Activated CD4-positive, alpha-beta T cell treated with anti-CD3 and anti-CD28 coated beads for 4 hours (primary cell): ENCODE data around the gene TFCP2.
"Not testable (repeated sequence)": the region's sequence is repeated elsewhere in the genome, so short reads cannot be mapped to it uniquely, and the experiment has no call there.

ENCODE experiments used
- DNase-seq, 2 donors: peaks; one replicate each; pipeline ENCODE4 v3.0.0-alpha.2; 2020

Gene TFCP2, protein sequence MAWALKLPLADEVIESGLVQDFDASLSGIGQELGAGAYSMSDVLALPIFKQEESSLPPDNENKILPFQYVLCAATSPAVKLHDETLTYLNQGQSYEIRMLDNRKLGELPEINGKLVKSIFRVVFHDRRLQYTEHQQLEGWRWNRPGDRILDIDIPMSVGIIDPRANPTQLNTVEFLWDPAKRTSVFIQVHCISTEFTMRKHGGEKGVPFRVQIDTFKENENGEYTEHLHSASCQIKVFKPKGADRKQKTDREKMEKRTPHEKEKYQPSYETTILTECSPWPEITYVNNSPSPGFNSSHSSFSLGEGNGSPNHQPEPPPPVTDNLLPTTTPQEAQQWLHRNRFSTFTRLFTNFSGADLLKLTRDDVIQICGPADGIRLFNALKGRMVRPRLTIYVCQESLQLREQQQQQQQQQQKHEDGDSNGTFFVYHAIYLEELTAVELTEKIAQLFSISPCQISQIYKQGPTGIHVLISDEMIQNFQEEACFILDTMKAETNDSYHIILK

DNA sequence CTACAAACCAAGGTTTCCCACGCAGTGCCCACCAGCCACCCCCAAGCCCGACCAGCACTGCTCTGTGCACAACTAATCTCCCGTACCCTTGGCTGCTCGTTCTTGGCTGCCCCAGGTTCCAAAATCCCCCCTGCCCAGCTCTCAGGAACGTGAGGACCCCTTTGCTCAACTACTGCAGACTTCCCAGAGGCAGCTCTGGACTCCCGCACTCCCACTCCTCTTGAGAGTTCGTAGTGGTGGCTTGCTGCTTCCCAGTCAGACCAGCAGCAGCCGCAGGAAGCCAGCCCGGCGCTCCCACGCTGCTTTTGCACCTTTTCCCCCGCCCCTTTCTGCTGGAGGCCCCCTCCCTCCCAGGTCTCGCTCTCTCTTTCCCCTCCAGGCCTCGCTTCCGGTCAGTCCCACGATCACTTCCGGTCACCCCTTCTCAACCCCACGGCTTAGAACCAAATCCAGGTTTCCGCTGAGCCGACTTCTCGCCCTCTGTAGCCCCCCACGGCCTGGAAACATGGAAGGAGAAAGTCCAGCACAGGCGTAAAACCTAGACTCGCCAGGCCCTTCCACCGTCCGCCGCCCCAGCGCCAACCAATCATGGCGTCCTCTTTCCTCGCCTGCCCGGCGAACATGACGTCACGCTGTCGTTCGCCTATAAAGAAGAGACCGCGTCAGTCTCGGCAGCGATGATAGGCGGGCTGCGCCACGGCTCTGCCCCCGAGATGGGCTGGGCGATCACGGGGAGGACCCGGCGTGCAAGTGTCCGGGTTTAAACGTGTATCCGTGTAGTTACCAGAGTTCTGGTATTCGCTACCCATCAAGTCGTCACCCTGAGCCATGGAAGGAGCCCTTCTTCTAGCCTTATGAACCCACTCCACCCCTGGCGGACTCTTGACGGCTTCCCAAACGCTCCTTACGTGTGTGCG lies at the start of gene TFCP2:
Gene TFCP2 (minus strand): TSS at position 621 of the 917 bp plus-strand sequence. CDS start 713 bp downstream, outside the sequence.
- peak; percentile 92 to 93 for DNase-seq

GRCh38 chr12:51222461-51222860 lies 49.5 kb upstream of the TFCP2 start:
- no peak for DNase-seq

GRCh38 chr12:51219857-51220256 lies 46.9 kb upstream of the TFCP2 start:
- DNase-seq: not testable (repeated sequence)

DNA sequence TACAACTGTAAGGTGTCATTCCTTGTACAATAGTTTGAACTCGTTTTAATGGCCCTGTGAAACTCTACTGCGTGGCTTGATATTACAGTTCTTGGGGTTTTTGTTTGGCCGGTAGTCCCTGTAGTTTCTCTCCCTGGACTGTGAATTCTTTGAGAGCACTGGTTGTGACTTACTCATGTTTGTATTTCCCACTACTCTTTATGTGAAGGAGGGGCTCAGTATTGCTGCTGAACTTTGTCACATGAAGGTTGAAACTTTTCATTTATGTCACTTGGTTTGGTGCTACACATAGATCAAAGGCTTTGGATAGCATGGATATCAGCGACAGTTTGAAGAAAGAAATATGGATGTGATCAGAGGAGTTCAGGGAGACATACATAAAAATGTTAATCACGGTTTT lies 46.4 kb upstream of the TFCP2 start:
- no peak for DNase-seq

GRCh38 chr12:51218607-51219161 lies 45.7 kb upstream of the TFCP2 start:
- DNase-seq: no peak

DNA sequence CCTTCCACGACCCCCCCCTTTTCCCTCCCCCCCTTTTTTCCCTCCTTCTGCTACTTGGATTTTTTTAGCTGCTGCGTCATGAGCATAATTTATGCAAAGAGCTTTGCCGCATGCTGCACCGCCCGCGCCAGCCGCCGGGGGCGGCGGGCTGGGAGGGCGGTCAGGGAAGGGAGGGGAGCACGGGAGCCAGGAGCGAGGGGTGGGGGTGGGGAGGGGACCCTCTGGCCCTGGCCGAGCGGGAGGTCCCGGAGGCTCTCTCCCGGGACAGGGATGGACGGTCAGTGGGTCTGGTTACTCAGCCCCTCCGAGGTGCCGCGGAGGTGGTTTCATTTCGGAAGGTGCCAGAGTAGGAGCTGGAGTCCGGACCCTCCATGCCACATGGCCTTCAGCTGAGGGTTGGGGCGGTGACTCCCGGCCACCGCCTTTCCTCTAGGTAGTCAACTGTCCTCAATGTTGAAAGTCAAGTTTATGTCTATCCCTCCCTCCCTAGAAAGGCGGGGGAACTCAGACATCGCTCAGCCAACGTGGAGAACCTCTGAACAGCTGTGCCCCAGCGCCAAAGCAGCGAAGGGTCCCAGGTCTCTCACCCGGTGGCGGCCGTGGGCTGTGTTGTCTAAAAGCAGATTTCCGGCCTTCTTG lies 45.2 kb upstream of the TFCP2 start, which contains the start of gene POU6F1:
Gene POU6F1 (minus strand): TSS at position 95 of the 639 bp plus-strand sequence. CDS start 11,226 bp downstream, outside the sequence.
- peak; percentile 68 to 74 for DNase-seq

DNA sequence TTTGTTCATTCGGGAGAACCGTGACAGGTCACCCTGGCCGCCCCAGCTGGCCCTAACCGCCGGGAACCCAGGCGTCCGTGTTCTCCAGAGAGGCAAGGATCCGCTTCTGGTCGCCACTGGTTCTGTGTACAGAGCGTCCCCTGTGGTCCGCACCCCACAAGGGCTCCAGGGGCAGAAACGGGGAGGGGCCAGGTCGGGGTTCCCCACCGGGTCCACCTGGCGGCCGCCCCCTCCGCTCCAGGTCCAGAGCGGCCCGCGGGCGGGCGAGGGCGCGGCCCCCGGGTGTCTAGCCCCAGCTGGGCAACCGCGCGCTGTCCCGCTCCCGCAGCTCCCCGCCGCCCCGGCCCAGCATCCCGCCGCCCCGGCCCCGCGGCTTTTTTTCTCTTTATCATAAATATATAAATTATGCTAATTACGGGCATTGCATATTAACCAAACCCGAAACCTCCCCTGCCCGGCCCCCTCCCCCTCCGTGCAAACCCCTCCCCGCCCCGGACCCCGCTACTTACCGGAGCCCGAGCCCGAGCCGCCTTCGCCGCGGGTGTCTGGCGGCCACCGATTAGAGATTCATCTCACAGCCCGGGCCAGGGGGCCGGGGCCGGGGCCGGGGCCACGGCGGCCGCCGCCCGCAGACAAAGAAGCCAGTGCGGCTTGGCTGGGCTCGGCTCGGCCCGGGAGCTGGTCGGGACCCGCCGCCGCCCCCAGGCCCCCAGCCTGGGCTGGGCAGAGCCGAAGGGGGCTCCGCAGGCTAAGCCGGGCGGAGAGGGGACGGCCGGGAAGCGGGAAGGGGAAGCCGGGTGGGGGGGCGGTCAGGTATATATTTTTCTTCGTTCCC lies 44.4 kb upstream of the TFCP2 start:
- DNase-seq: peak; percentile 31 to 55

DNA sequence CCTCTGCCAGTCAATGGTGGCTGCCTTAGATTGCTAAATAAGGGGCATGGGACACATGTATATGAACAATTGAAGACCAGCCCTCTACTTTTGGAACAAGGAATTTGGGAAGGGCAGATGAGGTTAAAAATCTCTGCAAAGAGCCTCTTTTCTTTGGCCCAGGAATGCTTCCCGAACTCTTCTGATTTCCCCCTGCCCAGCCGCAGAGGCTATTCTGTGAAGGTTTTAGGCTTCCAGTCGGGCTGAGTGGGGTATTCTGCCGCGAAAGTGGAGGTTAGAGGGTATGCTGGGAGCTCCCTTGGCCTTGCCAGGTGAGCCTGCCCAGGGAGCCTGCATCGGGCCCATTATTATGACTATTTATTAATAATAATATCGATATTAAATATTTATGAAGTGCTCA lies 43.7 kb upstream of the TFCP2 start:
- DNase-seq: no peak

GRCh38 chr12:51214895-51215294 lies 42.0 kb upstream of the TFCP2 start:
- no peak for DNase-seq

DNA sequence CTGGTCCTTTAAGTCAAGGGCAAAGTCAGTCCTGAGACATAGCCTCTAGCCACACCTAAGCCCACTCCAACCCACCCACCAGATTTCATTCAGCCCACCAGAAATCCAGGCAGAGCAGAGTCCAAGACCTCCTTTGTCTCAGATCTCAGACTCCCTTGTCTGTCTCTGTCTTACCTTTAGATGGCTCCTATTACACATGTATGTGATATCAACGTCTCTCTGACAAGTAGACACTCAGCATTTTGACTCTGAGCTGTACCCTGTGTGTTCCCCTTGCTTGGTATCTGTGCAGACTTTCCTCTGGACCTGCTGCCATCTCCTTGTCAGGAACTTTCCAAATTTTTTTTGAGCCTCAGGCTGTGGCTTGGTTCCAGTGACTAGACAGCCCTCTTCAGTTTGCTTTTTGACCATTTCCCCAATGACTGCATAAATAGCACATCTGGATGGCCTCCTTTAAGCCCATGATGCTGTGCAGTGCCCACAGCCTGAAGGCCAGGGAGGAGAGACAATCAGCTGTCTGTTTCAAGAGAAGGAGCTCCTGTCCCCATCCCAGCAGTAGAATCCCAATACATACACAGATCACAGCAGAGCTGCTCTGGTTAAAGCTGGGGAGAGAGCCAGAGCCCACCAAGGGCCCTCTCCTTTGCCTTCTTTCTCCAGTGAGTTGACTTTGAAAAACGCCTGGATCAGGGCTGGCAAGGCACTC lies 37.9 kb upstream of the TFCP2 start:
- no peak for DNase-seq

DNA sequence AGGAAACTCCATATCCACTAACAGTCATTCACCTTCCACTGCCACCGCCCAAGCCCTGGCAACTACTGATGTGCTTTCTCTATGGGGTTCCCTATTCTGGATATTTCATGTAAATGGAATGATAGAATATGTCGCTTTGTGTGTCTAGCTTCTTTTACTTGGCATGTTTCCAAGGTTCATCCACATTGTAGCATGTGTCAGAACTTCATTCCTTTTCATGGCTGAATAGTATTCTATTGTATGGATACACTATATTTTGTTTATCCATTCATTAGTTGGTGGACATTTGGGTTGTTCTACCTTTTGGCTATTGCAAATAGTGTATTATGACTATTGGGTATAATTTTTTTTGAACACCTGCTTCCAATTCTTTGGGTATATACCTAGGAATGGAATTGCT lies 36.3 kb upstream of the TFCP2 start:
- DNase-seq: no peak

GRCh38 chr12:51208016-51208660 lies 35.2 kb upstream of the TFCP2 start:
- DNase-seq: no peak

GRCh38 chr12:51205350-51205749 lies 32.4 kb upstream of the TFCP2 start:
- DNase-seq: no peak

DNA sequence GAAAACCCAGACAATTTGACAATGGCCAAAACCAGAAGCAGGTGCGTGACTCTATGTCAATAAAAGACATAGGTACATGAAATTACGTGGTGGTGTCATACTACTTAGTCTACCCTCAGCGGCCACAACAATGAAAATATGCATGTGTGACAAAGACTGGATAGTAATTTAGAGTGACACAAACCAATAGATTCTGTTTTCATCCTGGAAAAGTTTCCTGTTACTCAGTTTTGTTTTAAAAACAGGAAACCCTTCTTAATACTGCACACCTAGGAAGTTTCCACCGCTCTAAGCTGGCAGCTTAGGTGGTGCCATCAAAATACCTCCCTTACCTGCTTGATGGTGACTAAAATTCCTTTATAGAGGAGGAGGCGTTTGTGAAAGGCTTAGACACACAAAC lies 29.8 kb upstream of the TFCP2 start:
- no peak for DNase-seq

DNA sequence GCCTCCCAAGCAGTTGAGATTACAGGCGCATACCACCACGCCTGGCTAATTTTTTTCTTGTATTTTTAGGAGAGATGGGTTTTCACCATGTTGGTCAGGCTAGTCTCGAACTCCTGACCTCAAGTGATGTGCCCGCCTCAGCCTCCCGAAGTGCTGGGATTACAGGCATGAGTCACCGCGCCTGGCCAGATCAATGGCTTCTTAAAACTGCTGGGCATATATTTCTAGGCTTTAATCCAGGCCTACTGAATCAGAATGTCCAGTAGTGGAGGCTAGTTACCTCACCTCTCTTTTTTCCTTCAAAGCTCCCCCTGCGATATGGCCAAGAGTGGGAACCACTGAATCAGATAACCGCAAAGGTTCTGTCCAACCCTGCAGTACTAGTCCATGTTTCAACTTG lies 27.9 kb upstream of the TFCP2 start:
- DNase-seq: no peak

GRCh38 chr12:51200156-51200555 lies 27.2 kb upstream of the TFCP2 start:
- no peak for DNase-seq

GRCh38 chr12:51199366-51199945 lies 26.5 kb upstream of the TFCP2 start:
- DNase-seq: no peak

DNA sequence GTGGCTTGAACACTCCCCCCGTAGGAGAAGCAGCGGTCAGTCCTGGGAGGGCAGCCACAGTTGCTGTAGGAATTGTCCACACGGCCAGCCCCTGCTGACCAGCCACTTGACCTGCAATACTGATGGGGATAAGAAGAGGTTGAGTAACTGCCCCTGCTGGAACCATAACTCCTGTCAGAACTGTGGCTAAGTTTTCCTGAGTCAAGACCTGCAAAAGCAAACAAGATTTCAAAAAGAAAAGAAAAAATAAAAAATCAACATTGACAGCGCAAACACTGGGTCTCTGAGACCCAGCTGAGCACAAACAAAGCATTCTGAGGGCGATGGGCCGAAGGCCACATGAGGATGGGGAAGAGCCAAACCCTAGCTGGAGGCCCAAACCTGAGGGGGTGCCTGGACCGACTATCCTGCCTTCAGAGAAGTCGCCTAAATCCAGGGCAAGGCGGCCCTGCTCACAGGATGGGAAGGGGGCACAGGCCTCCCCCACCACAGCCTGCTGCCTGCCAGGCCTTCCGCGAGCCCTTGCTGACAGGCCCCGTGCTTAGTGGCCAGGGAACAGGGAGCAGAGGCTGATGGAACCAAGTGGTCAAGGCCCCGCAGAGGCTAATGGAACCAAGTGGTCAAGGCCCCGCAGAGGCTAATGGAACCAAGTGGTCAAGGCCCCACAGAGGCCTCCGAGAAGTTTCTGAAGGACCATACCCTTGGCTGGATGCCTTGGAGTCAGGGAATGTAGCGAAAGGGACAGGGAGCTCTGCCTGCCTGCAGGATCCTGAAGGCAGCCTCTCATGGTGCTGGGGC lies 25.8 kb upstream of the TFCP2 start:
- no peak for DNase-seq
